ENCODE measurements around the gene PLK5.
"Not testable (repeated sequence)": the region's sequence is repeated elsewhere in the genome, so short reads cannot be mapped to it uniquely, and the experiment has no call there.

Gene PLK5

GRCh38 chr19:1526979-1527649, 3.2 kb downstream of the PLK5 start:
- no peak for DNase-seq

GRCh38 chr19:1527650-1528309, 3.9 kb downstream of the PLK5 start:
- no peak for DNase-seq

- DNase-seq, result no peak
These were observed 4.9 kb downstream of the PLK5 start for GRCh38 chr19:1528596-1529429.

DNA sequence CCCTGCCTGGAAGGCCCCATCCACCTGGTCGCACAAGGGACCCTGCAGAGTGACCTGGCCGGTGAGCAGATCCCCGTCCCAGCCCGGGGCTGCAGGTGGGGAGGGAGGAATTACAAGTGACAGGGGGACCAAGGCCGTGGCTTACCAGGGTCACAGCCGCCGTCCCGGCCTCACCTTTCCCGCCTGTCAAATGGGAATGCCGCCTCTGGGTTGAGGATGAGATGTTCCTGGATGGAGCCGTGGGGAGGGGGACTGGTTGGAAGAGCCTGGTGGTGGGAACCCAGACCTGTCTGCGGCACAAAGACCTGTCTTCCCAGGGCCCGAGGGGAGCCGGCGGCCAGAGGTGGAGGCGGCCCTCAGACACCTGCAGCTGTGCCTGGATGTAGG, 5.5 kb downstream of the PLK5 start:
- DNase-seq, result no peak

- not testable (repeated sequence) for DNase-seq
These were observed 7.0 kb downstream of the PLK5 start for GRCh38 chr19:1530856-1531255.

GRCh38 chr19:1531587-1531986, 7.7 kb downstream of the PLK5 start:
- no peak for DNase-seq

GRCh38 chr19:1532003-1532402, 8.1 kb downstream of the PLK5 start:
- no peak for DNase-seq

DNA sequence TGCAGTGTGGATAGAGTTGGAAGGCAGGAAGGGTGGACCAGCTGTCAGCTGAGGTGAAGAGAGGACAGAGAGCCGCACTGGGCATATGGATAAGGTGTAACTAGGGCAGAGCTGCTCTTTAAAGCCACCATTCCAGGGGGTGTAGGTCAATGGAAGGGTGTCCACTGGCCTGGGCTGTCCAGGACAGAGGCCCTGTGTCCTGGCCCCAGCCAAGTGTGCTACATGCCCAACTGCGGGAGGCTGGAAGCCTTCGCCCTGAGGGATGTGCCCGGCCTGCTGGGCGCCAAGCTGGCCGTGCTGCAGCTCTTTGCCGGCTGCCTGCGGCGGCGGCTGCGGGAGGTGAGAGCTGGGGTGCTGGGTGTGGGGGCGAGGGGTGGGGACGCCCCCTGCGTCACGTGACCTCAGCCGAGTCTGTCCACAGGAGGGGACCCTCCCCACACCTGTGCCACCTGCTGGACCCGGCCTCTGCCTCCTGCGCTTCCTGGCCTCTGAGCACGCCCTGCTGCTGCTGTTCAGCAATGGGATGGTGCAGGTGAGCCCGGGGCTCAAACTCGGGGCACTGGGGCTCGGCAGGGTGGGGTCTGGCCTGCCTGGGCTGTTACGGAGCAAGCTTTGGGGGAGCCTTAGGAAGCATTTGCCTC, 9.8 kb downstream of the PLK5 start:
- no peak for DNase-seq

DNA sequence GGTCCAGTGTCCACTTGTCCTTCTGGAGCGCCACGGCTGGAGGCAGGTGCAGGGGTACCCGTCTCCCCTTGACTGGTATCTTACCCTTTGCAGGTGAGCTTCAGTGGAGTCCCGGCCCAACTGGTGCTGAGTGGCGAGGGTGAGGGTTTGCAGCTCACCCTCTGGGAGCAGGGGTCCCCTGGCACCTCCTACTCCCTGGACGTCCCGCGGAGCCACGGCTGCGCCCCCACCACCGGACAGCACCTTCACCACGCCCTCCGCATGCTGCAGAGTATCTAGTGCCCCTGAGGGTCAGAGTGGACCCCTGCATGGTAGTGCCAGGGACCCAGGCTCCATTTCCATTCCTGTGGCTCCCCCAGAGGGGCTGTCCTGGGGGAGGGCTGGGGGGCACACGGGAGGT, 11.1 kb downstream of the PLK5 start:
- no peak for DNase-seq

GRCh38 chr19:1535699-1536098, 11.8 kb downstream of the PLK5 start:
- DNase-seq, result not testable (repeated sequence)

DNA sequence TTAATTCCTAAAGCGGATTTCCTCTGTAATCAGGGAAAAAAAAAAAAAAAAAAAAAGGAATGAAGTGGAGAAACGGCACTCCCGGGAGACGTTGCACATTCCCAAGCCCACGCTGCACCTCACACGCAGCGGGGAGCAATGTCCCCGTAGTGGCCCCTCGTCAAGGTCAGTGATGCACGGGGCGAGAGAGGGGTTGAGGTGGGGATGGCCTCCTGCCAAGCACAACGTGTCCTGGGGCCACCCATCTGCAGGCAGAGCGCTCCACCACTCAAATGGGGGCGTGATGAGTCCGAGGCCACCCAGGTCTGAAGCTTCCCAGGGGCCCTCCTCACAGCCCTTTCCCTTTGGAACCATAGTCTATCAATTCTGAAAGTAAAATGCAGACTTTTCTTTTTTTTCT, 15.1 kb downstream of the PLK5 start:
- no peak for DNase-seq

DNA sequence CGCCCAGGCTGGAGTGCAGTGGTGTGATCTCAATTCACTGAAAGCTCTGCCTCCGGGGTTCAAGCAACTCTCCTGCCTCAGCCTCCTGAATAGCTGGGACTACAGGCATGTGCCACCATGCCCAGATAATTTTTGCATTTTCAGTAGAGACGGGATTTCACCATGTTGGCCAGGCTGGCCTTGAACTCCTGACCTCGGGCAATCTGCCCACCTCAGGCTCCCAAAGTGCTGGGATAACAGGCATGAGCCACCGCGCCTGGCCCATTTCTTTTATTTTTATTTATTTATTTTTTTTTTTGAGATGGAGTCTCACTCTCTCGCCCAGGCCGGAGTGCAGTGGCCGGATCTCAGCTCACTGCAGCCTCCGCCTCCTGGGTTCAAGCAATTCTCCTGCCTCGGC, 15.9 kb downstream of the PLK5 start:
- not testable (repeated sequence) for DNase-seq

- DNase-seq, result no peak
These were observed 16.6 kb downstream of the PLK5 start for GRCh38 chr19:1540365-1540925.

DNA sequence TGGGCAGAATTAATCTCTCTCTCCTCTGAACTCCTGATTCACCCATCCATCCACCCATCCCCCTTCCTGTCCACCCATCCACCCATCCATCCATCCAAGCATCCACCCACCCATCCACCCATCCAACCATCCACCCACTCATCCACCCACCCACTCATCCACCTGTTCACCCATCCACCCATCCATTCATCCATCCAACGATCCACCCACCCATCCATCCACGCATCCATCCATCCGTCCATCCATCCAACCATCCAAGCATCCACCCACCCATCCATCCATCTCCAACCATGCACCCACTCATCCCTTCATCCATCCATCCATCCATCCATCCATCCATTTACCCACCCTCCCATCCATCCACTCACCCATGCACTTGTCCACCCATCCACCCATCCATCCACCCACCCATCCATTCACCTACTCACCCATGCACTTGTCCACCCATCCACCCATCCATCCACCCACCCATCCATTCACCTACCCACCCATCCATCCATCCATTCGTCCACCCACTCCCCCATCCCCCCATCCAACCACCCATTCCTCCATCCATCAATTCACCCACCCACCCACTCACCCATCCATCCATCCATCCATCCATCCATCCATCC, 25.6 kb downstream of the PLK5 start:
- DNase-seq, result no peak

DNA sequence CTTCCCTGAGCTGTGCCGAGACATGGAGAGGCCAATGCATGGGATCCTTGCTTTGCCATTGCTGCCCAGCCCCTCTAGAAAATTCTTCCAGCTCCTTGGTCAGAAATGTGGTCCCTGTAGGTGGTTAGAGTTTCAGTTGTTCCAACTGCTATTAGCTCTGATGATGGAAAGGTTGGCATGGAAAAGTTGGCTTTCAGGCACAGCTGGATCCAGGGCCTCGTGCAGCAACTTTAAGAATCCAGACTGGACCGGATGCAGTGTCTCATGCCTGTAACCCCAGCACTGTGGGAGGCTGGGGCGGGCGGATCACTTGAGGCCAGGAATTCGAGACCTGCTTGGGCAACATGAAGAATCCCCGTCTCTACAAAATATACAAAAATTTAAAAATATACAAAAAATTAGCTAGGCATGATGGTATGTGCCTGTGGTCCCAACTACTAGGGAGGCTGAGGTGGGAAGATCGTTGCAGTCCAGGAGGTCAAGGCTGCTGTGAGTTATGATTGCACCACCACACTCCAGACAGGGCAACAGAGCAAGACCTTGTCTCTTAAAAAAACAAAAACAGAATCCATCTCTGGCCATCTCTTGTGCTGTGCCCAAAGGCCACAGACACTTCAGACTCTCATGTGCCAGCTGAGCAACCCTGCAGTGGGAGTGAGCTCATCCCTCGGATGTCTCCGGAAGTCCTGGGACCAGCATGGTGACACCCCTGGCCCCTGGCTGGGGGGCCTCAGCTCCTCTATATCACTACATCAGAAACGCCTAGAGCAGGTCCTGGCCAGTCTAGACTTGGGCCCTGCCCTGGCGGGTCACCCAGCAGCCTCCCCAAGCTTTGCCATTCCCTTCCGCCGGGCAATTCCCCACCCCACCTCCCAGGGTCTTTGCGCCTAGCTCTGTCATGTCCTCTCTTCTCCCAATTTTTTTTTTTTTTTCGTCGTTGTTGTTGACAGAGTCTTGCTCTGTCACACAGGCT, 27.5 kb downstream of the PLK5 start:
- no peak for DNase-seq

GRCh38 chr19:1553415-1553814, 29.5 kb downstream of the PLK5 start:
- no peak for DNase-seq

- DNase-seq, result no peak
These were observed 31.1 kb downstream of the PLK5 start for GRCh38 chr19:1554968-1555367.

- DNase-seq, result no peak
These were observed 31.9 kb downstream of the PLK5 start for GRCh38 chr19:1555487-1556389.

DNA sequence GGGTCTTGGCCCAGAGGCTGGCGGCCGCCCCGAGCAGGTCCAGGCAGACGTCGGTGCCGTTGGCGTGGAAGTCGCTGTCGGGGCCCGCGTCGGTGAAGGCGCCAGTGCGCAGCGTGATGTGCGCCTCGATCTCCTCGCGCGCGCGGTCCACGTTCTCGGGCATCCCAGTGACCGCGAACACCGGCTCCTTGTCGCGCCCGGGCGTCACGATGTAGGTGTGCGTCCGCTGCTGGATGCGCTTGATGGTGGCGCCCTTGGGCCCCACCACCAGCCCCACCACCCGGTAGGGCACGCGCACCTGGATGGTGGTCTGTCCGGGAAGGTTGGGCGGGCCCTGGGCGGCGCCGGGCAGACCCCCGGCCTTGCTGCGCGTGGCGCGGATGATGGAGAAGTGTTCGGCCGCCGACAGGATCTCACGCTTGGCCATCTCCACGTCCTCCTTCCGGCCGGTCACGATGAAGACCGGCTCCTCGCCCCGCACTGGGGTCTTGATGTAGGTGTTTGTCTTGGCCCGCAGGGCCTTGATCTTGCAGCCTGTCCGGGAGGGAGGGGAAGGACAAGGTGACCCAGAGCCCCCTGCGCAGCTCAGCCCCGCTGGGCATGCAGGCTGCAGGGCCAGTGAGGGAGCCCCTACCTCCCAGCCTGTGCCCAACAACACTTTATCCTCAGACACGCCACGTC, 32.7 kb downstream of the PLK5 start:
- DNase-seq, result no peak

GRCh38 chr19:1558552-1558951, 34.7 kb downstream of the PLK5 start:
- DNase-seq, result no peak

Measured in NCI-H345 (cell line).